GM23248 (cell line): ENCODE data around the gene CDON.

Source experiments
- EZH2 ChIP-seq: fragments of 200-600 bp; sonication (generic); IDR thresholded peaks from 2 replicates; pipeline ENCODE4 v1.6.1; 2018; ENCODE audit warnings: antibody characterized with exemption, mild to moderate bottlenecking; ENCODE audit not compliant: insufficient read depth, poor library complexity, severe bottlenecking
- EZH2phosphoT487 ChIP-seq: fragments of 200-600 bp; sonication (generic); IDR thresholded peaks from 2 replicates; pipeline ENCODE4 v1.6.1; 2018; ENCODE audit warnings: antibody characterized with exemption, moderate library complexity, mild to moderate bottlenecking, low read depth; ENCODE audit not compliant: insufficient read depth

DNA sequence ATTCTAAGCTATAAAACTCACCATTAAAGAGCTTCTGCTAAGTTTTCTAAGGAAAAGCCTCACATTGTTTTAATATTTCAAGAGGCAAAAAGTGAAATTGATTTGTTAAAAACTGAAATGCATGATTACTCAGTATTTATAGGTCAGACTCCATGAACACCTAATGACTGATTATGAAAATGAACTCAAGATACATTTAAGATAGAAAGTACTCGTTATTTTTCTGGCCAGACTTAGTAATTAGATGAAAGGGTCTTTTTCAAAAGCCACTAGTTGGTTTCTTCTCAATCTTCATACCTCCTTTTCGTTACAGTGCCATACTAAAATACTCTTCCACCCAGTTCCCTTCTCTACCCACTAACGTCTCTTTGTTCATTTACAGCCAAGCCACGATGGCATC, 60.5 kb downstream of the CDON start:
- TF ChIP-seq EZH2 (no peak), EZH2phosphoT487 (no peak)
